Activated naive CD8-positive, alpha-beta T cell (primary cell): Measurements from ENCODE around the gene CCDC70.
"Not testable (repeated sequence)": the region's sequence is repeated elsewhere in the genome, so short reads cannot be mapped to it uniquely, and the experiment has no call there.

Source experiments
- H3K27ac Mint-ChIP-seq: one replicate; pipeline ENCODE4 v1.8.0; 2021; ENCODE audit warnings: mixed read lengths
- H3K27me3 Mint-ChIP-seq: one replicate; pipeline ENCODE4 v1.8.0; 2021; ENCODE audit warnings: mixed read lengths
- H3K36me3 Mint-ChIP-seq: one replicate; pipeline ENCODE4 v1.8.0; 2021; ENCODE audit warnings: mixed read lengths
- H3K4me1 Mint-ChIP-seq: one replicate; pipeline ENCODE4 v1.8.0; 2021; ENCODE audit warnings: low read depth, mixed read lengths
- H3K4me3 Mint-ChIP-seq: one replicate; pipeline ENCODE4 v1.8.0; 2021; ENCODE audit warnings: mild to moderate bottlenecking, mixed read lengths
- H3K9me3 Mint-ChIP-seq: one replicate; pipeline ENCODE4 v1.8.0; 2021; ENCODE audit warnings: low read depth, mixed read lengths

The CCDC70 gene

DNA sequence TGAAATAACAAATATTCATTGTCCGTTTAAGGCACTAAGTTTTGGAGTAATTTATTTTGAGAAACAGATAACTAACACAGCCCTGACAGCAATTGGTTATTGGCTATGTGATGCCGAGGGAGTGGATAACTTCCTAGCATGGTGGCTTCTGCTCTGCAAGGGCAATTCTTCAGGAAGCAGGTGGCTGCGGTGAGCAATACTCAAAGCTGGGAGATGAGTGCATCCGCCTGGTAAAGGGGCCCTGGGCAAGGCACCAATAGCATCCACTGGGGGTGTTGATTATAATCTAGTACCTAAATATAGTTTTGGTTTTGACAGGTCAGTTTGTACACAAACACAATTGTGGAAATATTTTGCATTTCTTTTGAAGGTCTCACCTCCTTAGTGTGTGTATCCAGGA lies 41.0 kb downstream of the CCDC70 start:
- Mint-ChIP-seq H3K36me3 (no peaks in the 10 kb centered on the region), H3K27me3 (peaks cover 2% of the 10 kb centered on the region), H3K4me1 (peaks cover 5% of the 10 kb centered on the region), H3K4me3 (no peak overlapping the region), H3K9me3 (no peaks in the 10 kb centered on the region), H3K27ac (no peak overlapping the region)

DNA sequence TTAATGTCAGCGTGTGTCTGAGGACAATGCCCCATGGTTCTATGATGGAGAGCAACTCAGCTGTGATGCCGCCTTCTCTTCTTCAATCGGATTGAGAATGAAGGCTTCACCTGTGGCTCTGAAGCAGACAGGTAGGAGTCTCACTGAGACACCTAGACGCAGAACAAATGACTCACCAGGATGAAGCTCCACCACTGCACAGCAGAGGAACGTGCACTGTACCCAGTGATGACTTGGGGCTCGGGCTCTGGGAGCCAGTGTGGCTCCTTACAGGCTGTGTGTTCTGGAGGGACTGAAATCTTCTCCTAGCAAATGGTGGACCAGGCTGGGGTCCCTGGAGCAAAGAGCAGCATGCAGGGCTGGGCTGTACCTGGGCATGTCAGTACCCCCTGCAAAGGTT lies 44.0 kb downstream of the CCDC70 start:
- H3K27ac Mint-ChIP-seq: no peak overlapping the region
- H3K9me3 Mint-ChIP-seq: no peaks in the 10 kb centered on the region
- H3K36me3 Mint-ChIP-seq: no peaks in the 10 kb centered on the region
- H3K27me3 Mint-ChIP-seq: peaks cover 2% of the 10 kb centered on the region
- no peak overlapping the region for H3K4me3 Mint-ChIP-seq
- H3K4me1 Mint-ChIP-seq: peaks cover 15% of the 10 kb centered on the region

DNA sequence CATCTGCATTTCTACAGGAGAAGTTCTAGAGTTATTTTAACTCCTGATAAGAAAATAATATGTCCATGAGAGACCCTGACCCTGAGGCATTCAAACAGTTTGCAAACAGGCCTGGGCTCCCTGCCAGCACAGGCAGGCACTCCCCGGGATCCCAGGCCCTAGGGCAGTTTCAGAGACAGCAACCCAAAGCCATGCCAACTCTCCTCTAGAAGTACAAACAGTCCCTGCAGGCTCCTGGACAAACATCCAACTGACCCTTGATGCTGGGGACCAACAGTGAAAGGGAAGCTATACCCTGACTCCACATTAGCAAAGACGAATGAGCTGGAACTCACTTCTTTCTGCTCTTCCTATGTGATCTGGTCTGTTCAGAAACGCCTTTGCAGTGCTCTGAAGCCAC lies 44.8 kb downstream of the CCDC70 start:
- peaks cover 2% of the 10 kb centered on the region for H3K27me3 Mint-ChIP-seq
- no peaks in the 10 kb centered on the region for H3K9me3 Mint-ChIP-seq
- no peak overlapping the region for H3K4me3 Mint-ChIP-seq
- H3K36me3 Mint-ChIP-seq: no peaks in the 10 kb centered on the region
- H3K4me1 Mint-ChIP-seq: peaks cover 15% of the 10 kb centered on the region
- no peak overlapping the region for H3K27ac Mint-ChIP-seq

DNA sequence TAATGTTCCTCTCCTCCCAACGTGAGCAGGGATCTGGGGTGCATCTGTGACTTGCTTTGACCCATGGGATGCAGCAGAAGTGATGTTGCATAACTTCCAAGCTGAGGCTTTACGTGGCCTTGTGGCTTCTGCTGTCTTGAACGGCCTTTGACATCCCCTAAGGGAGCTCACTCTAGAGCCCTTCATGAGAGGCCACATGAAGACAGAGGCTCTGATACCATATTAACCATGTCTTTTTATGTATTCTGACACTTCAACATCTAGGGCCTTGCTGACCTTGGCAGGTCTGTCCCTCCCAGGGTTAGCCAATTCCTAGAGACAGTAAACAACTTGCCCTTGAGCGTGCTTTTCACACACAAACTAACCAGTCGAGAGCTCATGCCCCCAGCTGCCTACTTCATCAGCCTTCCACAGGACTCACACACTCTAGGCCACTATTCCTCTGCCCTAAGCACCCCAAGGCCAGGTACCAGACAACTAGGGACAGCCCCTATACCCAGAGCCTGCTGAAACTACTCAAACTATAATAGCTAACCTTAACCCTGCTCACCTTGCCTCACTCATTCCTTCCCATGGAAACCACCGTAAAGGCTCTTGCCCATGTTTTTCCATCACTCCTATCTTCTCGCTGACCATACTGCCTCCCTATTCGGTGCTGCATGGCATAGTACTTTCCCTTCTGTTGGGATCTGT lies 45.4 kb downstream of the CCDC70 start:
- Mint-ChIP-seq H3K9me3 (no peaks in the 10 kb centered on the region), H3K4me1 (peaks cover 15% of the 10 kb centered on the region), H3K36me3 (no peaks in the 10 kb centered on the region)

DNA sequence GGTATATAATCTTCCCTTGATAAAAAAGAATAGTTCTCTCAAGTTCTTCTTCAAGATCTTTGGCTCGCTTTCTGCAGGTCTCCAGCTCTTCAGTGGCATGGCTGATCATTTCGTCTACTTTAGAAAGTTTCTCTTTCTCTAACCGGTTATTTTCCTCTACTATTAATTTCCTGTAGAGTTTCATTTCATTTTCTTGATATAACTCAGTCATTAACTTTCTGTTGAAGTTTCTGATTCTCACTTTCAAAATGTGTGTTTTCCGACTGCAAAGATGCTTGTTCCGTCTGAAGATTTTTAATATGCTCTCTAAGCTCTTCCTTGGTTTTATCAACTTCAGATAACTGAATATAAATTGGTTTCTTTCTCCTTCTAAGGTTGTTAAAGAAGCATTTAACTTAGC lies 47.5 kb downstream of the CCDC70 start:
- not testable (repeated sequence) for H3K27me3 Mint-ChIP-seq, H3K36me3 Mint-ChIP-seq, H3K27ac Mint-ChIP-seq, H3K9me3 Mint-ChIP-seq
- Mint-ChIP-seq H3K4me3 (peak overlapping the region; percentile 22), H3K4me1 (peaks cover 11% of the 10 kb centered on the region)

More for the DNA sequence above, 45.4 kb downstream of the CCDC70 start:
- no peak overlapping the region for H3K4me3 Mint-ChIP-seq
- no peak overlapping the region for H3K27ac Mint-ChIP-seq
- H3K27me3 Mint-ChIP-seq: peaks cover 2% of the 10 kb centered on the region

DNA sequence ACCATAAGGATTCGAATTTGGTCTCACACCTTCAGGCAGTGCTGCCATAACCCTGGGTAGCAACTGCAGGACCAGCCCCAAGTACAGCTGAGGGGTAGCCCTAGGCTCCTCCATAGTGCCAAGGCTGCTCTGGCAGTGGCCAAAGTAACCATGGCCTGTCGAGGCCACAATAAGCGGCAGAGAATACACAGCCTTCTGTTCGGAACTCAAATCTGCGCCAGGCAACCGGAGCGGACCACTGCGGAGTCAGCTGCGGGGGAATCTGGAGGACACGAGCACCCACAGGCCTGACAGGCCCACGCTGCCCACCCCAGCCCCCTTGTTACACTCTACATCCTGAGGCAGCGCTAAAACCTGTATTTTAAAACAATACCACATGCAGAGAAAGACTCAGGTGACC lies 48.7 kb downstream of the CCDC70 start:
- Mint-ChIP-seq H3K4me1 (peaks cover 11% of the 10 kb centered on the region), H3K9me3 (no peaks in the 10 kb centered on the region), H3K27me3 (no peaks in the 10 kb centered on the region), H3K36me3 (no peaks in the 10 kb centered on the region), H3K27ac (no peak overlapping the region), H3K4me3 (no peak overlapping the region)

DNA sequence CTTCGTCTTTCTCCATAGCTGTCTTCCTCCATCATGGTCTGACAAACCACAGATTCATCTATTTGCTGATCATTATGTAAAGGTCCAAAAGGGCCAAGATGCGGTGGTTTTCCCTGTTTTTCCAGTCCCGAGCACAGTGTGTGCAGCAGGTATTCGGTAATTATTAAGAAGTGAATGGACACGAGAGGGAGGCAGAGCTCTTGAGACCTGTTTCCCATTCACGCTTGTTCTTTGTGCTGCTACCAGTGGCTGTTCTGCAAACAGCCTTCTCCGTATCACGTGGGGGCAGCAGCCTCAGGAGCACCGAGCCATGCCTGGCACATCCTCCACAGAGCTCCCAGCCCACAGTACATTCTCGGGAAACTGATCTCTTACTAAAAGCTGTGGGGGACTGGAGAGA lies 50.3 kb downstream of the CCDC70 start:
- H3K27me3 Mint-ChIP-seq: no peaks in the 10 kb centered on the region
- H3K36me3 Mint-ChIP-seq: no peaks in the 10 kb centered on the region
- H3K4me3 Mint-ChIP-seq: no peak overlapping the region
- no peak overlapping the region for H3K27ac Mint-ChIP-seq
- H3K4me1 Mint-ChIP-seq: peaks cover 11% of the 10 kb centered on the region
- H3K9me3 Mint-ChIP-seq: no peaks in the 10 kb centered on the region

DNA sequence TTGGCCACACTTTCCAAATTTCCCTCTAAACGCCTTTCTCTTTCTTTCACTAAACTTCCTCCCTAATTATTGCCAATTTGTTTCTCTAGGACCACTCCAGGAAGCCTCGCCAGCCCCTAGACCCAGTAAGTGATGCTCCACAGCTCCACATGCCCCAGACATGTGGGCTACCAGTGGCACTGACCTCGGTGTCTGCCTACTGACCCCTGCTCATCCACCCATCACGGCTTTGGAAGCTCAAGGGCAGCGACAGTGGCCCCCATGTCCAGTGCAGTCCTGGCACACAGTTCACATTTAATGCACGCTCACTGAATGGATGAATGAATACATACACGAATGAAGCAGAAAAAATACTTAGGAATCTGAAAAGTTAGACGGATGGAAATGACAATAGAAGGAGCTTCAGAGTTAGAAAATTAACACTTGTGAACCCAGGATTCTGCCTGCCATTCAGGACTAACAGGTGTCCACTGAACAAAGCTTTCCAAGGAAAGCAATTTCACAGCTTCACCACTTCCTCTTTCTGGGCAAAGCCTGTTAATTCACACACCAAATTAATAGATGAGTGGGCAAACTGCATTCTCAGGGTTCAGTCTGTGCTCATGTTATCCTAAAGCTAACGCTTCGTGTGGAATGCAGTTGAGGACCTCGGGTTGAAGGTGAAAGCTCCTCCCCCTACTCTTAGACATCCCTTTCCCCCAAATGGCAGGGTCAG lies 50.9 kb downstream of the CCDC70 start:
- Mint-ChIP-seq H3K9me3 (no peaks in the 10 kb centered on the region), H3K36me3 (no peaks in the 10 kb centered on the region), H3K27me3 (no peaks in the 10 kb centered on the region), H3K27ac (no peak overlapping the region), H3K4me3 (no peak overlapping the region), H3K4me1 (peaks cover 11% of the 10 kb centered on the region)

DNA sequence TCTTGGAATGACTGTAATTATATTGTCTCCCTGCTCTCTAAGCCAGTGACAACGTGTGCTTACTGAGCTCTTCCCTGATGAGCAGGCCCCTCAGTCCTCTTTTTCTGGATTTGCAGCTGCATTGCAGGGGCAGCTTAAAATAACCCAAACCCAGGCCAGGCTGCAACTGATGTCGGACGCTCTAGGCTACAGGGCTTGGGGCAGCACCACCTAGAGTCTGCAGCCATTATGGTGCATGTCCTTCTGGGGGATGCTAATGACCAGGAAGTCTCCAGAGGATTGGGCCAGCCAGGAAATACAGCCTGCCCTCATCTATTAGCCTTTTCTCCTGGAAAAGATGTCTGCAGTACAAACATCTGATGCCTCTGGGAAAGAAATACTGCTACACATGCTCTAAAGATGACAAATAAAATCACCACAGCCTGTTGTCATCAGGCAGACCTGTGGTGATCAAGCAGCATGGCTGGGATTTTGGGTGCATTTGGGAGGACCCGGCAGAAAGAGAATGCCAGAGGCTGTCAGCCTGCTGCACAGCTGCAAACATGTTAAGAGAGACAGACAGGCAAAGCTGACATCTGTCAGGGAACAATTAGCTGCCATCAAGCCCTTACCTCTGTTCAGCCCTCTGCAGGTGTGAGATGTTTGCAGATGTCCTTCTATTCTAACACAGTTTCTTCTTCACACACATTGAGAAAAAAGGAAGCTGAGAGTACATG lies 51.8 kb downstream of the CCDC70 start:
- no peak overlapping the region for H3K4me3 Mint-ChIP-seq
- no peak overlapping the region for H3K27ac Mint-ChIP-seq
- no peaks in the 10 kb centered on the region for H3K9me3 Mint-ChIP-seq
- peaks cover 11% of the 10 kb centered on the region for H3K4me1 Mint-ChIP-seq
- no peaks in the 10 kb centered on the region for H3K36me3 Mint-ChIP-seq
- no peaks in the 10 kb centered on the region for H3K27me3 Mint-ChIP-seq

DNA sequence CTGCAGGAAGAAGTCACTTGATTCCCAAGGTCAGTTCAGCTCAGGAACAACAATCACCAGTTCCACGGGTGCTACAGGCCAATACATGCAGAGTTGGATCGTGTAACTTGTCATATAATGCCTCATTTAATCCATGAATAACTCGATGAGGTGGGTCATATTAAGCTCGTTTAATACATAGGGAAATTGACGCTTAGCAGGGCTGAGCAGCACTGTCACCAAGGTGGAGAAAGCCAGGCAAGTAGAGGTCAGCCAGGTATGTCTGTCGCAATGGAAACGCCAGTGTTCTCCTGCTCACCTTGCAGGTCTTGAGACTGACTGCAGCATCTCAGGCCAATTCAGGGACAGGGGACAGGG lies 52.3 kb downstream of the CCDC70 start:
- no peaks in the 10 kb centered on the region for H3K9me3 Mint-ChIP-seq
- no peaks in the 10 kb centered on the region for H3K36me3 Mint-ChIP-seq
- no peak overlapping the region for H3K27ac Mint-ChIP-seq
- peaks cover 10% of the 10 kb centered on the region for H3K4me1 Mint-ChIP-seq
- no peaks in the 10 kb centered on the region for H3K27me3 Mint-ChIP-seq
- H3K4me3 Mint-ChIP-seq: no peak overlapping the region
